Brain microvascular endothelial cell (primary cell): Measurements from ENCODE around the gene PTP4A2.

Experiments used
- DNase-seq: peaks from one replicate; pipeline ENCODE4 v3.0.0-alpha.2; 2020
- H3K27ac ChIP-seq: fragments of 250-450 bp; sonication (Bioruptor Pico); 2 replicates; pipeline ENCODE4 v1.5.1; 2020; ENCODE audit warnings: mild to moderate bottlenecking, moderate library complexity
- H3K27me3 ChIP-seq: fragments of 250-450 bp; sonication (Bioruptor Pico); replicated peaks from 2 replicates; pipeline ENCODE4 v1.5.1; 2020; ENCODE audit warnings: mild to moderate bottlenecking
- H3K36me3 ChIP-seq: fragments of 250-450 bp; sonication (Bioruptor Pico); replicated peaks from 2 replicates; pipeline ENCODE4 v1.5.1; 2020; ENCODE audit warnings: mild to moderate bottlenecking
- H3K4me3 ChIP-seq: 2 replicates; pipeline ENCODE4 v1.5.1; 2011; ENCODE audit warnings: low read depth, mild to moderate bottlenecking, control low read depth, low read length, moderate library complexity
- CTCF ChIP-seq: IDR thresholded peaks from 2 replicates; pipeline ENCODE4 v1.5.1; 2011; ENCODE audit warnings: low read depth, mild to moderate bottlenecking, moderate library complexity, low read length, control low read depth, inconsistent platforms; ENCODE audit errors: missing control alignments
- in situ Hi-C: cut with HindIII; loops from 2 replicates; pipeline ENCODE4 v1.10.0; 2017; ENCODE audit warnings: low sequenced_read_pairs, low pct_ligation_motif_present

The PTP4A2 gene

GRCh38 chr1:31938184-31938975, at the start of gene PTP4A2:
TSS of gene PTP4A2 (minus strand) at chr1:31938368. CDS start at chr1:31919065, 19,303 bp downstream.
- DNase-seq, result peak; percentile 87
- peak; percentile 22 for TF ChIP-seq CTCF
- H3K4me3 ChIP-seq, result peak within 1 kb of the TSS; percentile 98
- peaks cover 4% of the 10 kb centered on the region for H3K36me3 ChIP-seq
- peak within 1 kb of the TSS; percentile 97 for H3K27ac ChIP-seq
- in situ Hi-C loops, result no loop called here
- no peaks in the 10 kb centered on the region for H3K27me3 ChIP-seq

- no peak for TF ChIP-seq CTCF
- H3K27ac ChIP-seq, result no peak overlapping the region
- no peak for DNase-seq
- in situ Hi-C loops, result no loop called here
- no peaks in the 10 kb centered on the region for H3K36me3 ChIP-seq
- no peaks in the 10 kb centered on the region for H3K27me3 ChIP-seq
- no peak overlapping the region for H3K4me3 ChIP-seq
Observed at GRCh38 chr1:31987135-31987619, 49.0 kb upstream of the PTP4A2 start.

GRCh38 chr1:31985430-31985829, 47.3 kb upstream of the PTP4A2 start:
- no peak for TF ChIP-seq CTCF
- H3K36me3 ChIP-seq, result no peaks in the 10 kb centered on the region
- no peak overlapping the region for H3K4me3 ChIP-seq
- no peak for DNase-seq
- H3K27me3 ChIP-seq, result no peaks in the 10 kb centered on the region
- in situ Hi-C loops, result no loop called here
- H3K27ac ChIP-seq, result no peak overlapping the region

DNA sequence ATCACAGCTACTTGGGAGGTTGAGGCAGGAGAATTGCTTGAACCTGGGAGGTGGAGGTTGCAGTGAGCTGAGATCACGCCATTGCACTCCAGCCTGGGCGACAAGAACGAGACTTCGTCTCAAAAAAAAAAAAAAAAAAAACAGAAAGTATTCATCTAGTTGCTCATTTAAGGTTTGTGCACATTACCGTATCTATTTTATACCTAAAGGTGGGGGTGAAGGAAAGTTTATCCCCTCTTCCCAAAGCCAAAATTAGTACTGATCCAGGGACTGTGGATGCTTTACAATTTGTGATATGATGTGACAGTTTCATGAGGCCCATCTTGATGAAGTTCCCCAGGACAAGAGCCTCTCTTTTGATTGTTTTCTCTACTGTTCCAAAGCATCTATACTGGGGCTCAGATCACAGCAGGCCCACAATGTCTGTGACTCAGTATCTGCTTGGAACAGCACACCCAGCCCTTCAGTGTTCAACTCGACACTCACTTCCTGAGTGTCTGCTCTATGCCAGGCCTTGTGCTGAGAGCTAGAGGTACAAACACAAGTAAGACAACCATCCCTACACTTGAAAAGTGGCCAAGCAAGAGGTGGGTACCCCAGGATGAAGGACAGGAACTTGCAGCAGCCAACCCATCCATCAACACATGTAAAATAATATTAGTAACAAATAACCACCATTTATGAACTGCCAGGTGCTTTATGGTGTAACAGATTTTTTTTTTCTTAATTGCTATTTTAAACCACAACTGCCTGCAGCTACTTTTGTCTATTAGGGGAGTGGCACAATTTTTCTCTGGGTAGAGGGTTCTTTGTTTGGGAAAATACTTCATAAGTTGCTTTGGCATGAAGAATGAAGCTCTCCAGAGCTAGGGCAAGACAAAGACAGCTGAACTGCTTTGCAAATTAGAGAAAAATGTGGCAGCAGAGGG, 46.5 kb upstream of the PTP4A2 start:
- H3K27me3 ChIP-seq, result no peaks in the 10 kb centered on the region
- peak; percentile 47 for DNase-seq
- H3K27ac ChIP-seq, result no peak overlapping the region
- in situ Hi-C loops, result no loop called here
- no peak overlapping the region for H3K4me3 ChIP-seq
- H3K36me3 ChIP-seq, result no peaks in the 10 kb centered on the region
- no peak for TF ChIP-seq CTCF

DNA sequence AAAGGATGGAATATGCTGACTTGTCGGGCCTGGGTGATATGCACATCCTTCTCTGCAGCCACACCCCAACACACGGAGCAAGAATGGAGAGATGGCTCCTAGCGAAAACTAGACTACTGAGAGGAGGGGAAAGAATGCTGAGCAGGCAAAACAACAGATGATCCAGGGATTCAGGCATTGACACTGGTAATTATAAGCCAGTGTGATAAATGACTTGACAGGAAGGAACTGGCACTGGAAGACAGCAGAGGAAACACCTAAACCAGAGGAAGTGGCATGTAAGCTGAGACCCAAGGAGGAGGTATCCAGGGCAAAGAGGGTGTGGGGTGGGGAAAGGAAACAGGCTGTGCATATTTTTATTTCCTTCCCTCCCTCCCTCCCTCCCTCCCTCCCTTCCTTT, 43.8 kb upstream of the PTP4A2 start:
- no peak overlapping the region for H3K27ac ChIP-seq

More for the DNA sequence above, 43.8 kb upstream of the PTP4A2 start:
- Histone ChIP-seq H3K27me3 (no peaks in the 10 kb centered on the region), H3K36me3 (no peaks in the 10 kb centered on the region), H3K4me3 (no peak overlapping the region)
- in situ Hi-C loops, result no loop called here
- DNase-seq, result no peak
- TF ChIP-seq CTCF, result no peak
